Calu3 (cell line): ENCODE data around the gene MCTP1. TPM values are rescaled to one million over a fixed set of nuclear protein-coding genes. Genes with fewer than 3 reads are reported as not detected.

Source experiments
- BruUV-seq: library from RNA; stranded (reverse); fragments of 400-500 nt; replicated peaks from 2 replicates; lab custom pipeline; 2021; lab: Mats Ljungman, UMichigan
- CTCF ChIA-PET: fragments of 300-600 bp; sonication (Branson Sonifier 250); formaldehyde crosslinking; loops from one replicate; lab custom pipeline; 2022; ENCODE audit warnings: antibody characterized with exemption; lab: Charles Lee
- DNase-seq: peaks from one replicate; pipeline ENCODE4 v3.0.0; 2022
- H3K27ac Mint-ChIP-seq: one replicate; pipeline ENCODE4 v1.8.0; 2022; ENCODE audit warnings: mixed read lengths; ENCODE audit not compliant: unreplicated experiment
- H3K27me3 Mint-ChIP-seq: one replicate; pipeline ENCODE4 v1.8.0; 2022; ENCODE audit warnings: mixed read lengths; ENCODE audit not compliant: unreplicated experiment
- H3K36me3 Mint-ChIP-seq: one replicate; pipeline ENCODE4 v1.8.0; 2022; ENCODE audit warnings: mild to moderate bottlenecking, moderate library complexity, mixed read lengths; ENCODE audit not compliant: insufficient read depth, unreplicated experiment
- H3K4me1 Mint-ChIP-seq: one replicate; pipeline ENCODE4 v1.8.0; 2022; ENCODE audit warnings: mild to moderate bottlenecking, low read depth, mixed read lengths; ENCODE audit not compliant: unreplicated experiment
- H3K4me3 Mint-ChIP-seq: one replicate; pipeline ENCODE4 v1.8.0; 2022; ENCODE audit warnings: mild to moderate bottlenecking, low read depth, moderate library complexity, mixed read lengths; ENCODE audit not compliant: unreplicated experiment
- H3K9me3 Mint-ChIP-seq: one replicate; pipeline ENCODE4 v1.8.0; 2022; ENCODE audit warnings: low read depth, mixed read lengths; ENCODE audit not compliant: unreplicated experiment
- intact Hi-C: fragments of 100-400 bp; cut with micrococcal nuclease; formaldehyde crosslinking; loops from one replicate; pipeline ENCODE4 v1.10.0; 2022; ENCODE audit not compliant: unreplicated experiment
- total RNA-seq: library from RNA; stranded (reverse); gene quantifications from 2 replicates; pipeline ENCODE4 v1.2.3, GENCODE V29; 2022
- TF ChIP-seq, protein P1 (sequence below): fragments of 200-600 bp; IDR thresholded peaks from one replicate; pipeline ENCODE4 v1.8.0; 2022; ENCODE audit warnings: antibody characterized with exemption; ENCODE audit not compliant: unreplicated experiment

Gene MCTP1
- total RNA-seq, 1 experiment from 2014 or later = 28.4 TPM

DNA sequence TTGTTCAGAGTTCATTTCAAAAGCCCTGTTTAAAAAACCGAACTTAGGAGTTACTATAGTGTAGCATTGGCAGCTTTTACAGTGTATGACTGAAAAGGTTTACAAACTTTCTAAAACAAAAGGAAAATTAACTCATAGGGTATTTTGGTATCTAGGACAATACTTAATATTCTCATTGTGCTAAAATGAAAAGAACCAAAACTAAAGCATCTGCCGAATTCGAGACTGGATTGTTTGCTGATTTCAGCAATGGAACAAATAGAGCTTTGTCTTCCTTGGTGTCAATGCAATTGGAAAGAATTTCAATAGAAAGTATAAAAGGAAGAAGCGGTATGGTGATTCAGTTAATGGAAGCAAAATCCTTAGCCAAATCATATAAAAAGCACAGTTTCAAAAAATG, 412.4 kb downstream of the MCTP1 start:
- intact Hi-C loops = no loop called here
- Mint-ChIP-seq H3K36me3 (no peaks in the 10 kb centered on the region), H3K4me3 (no peak overlapping the region), H3K9me3 (no peaks in the 10 kb centered on the region), H3K4me1 (peaks cover 12% of the 10 kb centered on the region), H3K27me3 (no peaks in the 10 kb centered on the region), H3K27ac (no peak overlapping the region)
- CTCF ChIA-PET = no interaction called here
- BruUV-seq = no TSS peak
- TF ChIP-seq, protein P1, sequence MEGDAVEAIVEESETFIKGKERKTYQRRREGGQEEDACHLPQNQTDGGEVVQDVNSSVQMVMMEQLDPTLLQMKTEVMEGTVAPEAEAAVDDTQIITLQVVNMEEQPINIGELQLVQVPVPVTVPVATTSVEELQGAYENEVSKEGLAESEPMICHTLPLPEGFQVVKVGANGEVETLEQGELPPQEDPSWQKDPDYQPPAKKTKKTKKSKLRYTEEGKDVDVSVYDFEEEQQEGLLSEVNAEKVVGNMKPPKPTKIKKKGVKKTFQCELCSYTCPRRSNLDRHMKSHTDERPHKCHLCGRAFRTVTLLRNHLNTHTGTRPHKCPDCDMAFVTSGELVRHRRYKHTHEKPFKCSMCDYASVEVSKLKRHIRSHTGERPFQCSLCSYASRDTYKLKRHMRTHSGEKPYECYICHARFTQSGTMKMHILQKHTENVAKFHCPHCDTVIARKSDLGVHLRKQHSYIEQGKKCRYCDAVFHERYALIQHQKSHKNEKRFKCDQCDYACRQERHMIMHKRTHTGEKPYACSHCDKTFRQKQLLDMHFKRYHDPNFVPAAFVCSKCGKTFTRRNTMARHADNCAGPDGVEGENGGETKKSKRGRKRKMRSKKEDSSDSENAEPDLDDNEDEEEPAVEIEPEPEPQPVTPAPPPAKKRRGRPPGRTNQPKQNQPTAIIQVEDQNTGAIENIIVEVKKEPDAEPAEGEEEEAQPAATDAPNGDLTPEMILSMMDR = no peak
- DNase-seq = no peak

GRCh38 chr5:94870511-94871183, 414.2 kb downstream of the MCTP1 start:
- CTCF ChIA-PET = interaction anchor here (0.8 kb wide), 1 partner anchor 12 kb away, joined by 3 read pairs; no protein-coding TSS in a partner anchor
- TF ChIP-seq, protein P1 = no peak
- DNase-seq = no peak
- peaks cover 12% of the 10 kb centered on the region for H3K4me1 Mint-ChIP-seq
- H3K4me3 Mint-ChIP-seq = no peak overlapping the region
- no peak overlapping the region for H3K27ac Mint-ChIP-seq
- H3K27me3 Mint-ChIP-seq = no peaks in the 10 kb centered on the region
- no peaks in the 10 kb centered on the region for H3K36me3 Mint-ChIP-seq
- no TSS peak for BruUV-seq
- intact Hi-C loops = no loop called here
- no peaks in the 10 kb centered on the region for H3K9me3 Mint-ChIP-seq

- TF ChIP-seq, protein P1 = no peak
- no peak overlapping the region for H3K27ac Mint-ChIP-seq
- no peak for DNase-seq
- H3K4me1 Mint-ChIP-seq = peaks cover 4% of the 10 kb centered on the region
- no peak overlapping the region for H3K4me3 Mint-ChIP-seq
- intact Hi-C loops = no loop called here
- H3K36me3 Mint-ChIP-seq = no peaks in the 10 kb centered on the region
- H3K9me3 Mint-ChIP-seq = no peaks in the 10 kb centered on the region
- CTCF ChIA-PET = no interaction called here
- BruUV-seq = no TSS peak
- H3K27me3 Mint-ChIP-seq = no peaks in the 10 kb centered on the region
Observed at GRCh38 chr5:94869921-94870320, 415.0 kb downstream of the MCTP1 start.

- TF ChIP-seq, protein P1 = no peak
- intact Hi-C loops = no loop called here
- H3K27ac Mint-ChIP-seq = no peak overlapping the region
- H3K4me3 Mint-ChIP-seq = no peak overlapping the region
- DNase-seq = no peak
- H3K27me3 Mint-ChIP-seq = no peaks in the 10 kb centered on the region
- BruUV-seq = no TSS peak
- CTCF ChIA-PET = interaction anchor here (0.7 kb wide), 1 partner anchor 32 kb away, joined by 4 read pairs; no protein-coding TSS in a partner anchor
- no peaks in the 10 kb centered on the region for H3K36me3 Mint-ChIP-seq
- no peaks in the 10 kb centered on the region for H3K9me3 Mint-ChIP-seq
- no peaks in the 10 kb centered on the region for H3K4me1 Mint-ChIP-seq
Observed at GRCh38 chr5:94863951-94864350, 420.9 kb downstream of the MCTP1 start.
